DND-41 (cell line): ENCODE data around the gene CLEC19A.

Experiments used
- EZH2 ChIP-seq: IDR thresholded peaks from 3 replicates; pipeline ENCODE4 v1.6.1; 2012; ENCODE audit warnings: borderline replicate concordance, low read depth, mild to moderate bottlenecking, moderate library complexity, low read length, inconsistent platforms; ENCODE audit not compliant: severe bottlenecking
- TF ChIP-seq, protein P1 (sequence below): IDR thresholded peaks from 2 replicates; pipeline ENCODE4 v1.5.1; 2012; ENCODE audit warnings: borderline replicate concordance, low read length, moderate library complexity, mild to moderate bottlenecking; ENCODE audit not compliant: poor library complexity, severe bottlenecking; ENCODE audit errors: extremely low read depth

DNA sequence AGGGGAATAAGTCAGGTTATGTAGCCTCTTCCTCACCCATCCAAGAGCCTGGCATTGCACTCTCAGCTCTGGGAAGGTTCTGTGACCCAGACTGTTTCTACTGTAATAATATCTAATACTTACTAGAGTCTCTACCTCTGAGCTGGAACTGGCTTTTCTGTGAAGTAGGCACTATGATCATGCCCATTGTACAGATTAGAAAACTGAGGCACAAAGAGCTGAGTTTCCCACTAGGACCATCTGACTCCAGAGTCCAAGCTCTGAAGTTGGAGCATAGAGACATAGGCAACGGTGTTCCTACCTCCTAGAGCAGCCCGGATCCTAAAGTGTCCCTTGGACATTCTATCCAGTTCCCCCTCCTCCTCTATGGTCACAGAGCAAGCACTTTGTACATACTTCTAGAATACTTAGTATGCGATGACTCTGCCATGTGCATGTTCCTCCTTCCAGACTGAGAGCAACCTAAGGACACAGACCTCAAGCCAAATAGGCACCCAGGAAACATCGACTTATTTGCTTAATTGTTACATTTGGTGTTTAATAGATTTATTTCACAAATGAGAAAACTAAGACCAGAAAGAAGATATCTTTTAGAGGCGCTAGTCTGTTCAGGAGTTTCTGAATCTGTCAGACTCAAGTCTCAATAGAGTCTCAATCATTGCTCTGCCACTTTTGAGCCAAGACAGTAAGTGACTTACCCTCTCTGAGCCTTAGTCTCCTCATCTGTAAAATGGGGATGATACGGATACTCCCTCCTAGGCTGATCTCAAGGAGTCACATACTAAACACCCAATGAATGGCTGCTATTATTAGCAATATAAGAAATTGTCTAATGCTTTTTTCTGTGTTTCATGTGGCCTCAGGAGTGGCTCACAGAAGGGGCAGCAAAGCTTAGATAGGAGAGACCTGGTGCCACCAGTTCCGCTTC lies 3.6 kb downstream of the CLEC19A start:
- TF ChIP-seq, protein P1, sequence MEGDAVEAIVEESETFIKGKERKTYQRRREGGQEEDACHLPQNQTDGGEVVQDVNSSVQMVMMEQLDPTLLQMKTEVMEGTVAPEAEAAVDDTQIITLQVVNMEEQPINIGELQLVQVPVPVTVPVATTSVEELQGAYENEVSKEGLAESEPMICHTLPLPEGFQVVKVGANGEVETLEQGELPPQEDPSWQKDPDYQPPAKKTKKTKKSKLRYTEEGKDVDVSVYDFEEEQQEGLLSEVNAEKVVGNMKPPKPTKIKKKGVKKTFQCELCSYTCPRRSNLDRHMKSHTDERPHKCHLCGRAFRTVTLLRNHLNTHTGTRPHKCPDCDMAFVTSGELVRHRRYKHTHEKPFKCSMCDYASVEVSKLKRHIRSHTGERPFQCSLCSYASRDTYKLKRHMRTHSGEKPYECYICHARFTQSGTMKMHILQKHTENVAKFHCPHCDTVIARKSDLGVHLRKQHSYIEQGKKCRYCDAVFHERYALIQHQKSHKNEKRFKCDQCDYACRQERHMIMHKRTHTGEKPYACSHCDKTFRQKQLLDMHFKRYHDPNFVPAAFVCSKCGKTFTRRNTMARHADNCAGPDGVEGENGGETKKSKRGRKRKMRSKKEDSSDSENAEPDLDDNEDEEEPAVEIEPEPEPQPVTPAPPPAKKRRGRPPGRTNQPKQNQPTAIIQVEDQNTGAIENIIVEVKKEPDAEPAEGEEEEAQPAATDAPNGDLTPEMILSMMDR = no peak
- no peak for TF ChIP-seq EZH2
